Lung microvascular endothelial cell (primary cell): Measurements from ENCODE around the gene RPL36. TPM values are rescaled to one million over a fixed set of nuclear protein-coding genes. Genes with fewer than 3 reads are reported as not detected.
"Not testable (repeated sequence)": the region's sequence is repeated elsewhere in the genome, so short reads cannot be mapped to it uniquely, and the experiment has no call there.

Source experiments
- DNase-seq, 2 donors: peaks; one replicate each; pipeline versions ENCODE4 v3.0.0 to v3.0.0-alpha.2; 2010; ENCODE audit warnings: low read depth in 2 of 2
- total RNA-seq: library from RNA; depleted of rRNA; stranded (reverse); fragments of >200 nt; gene quantifications from 2 replicates; pipeline ENCODE4 v1.2.1, GENCODE V29; 2014

Gene RPL36
- total RNA-seq, 1 donor from 2014 or later, result 989 TPM

GRCh38 chr19:5690955-5691821 lies 1.1 kb downstream of the RPL36 start:
- peak; percentile 75 to 88 for DNase-seq

- no peak for DNase-seq
These were observed 2.0 kb downstream of the RPL36 start for GRCh38 chr19:5691822-5692722.

- no peak for DNase-seq
These were observed 2.7 kb downstream of the RPL36 start for GRCh38 chr19:5692723-5693194.

- DNase-seq, result no peak
These were observed 3.4 kb downstream of the RPL36 start for GRCh38 chr19:5693195-5694166.

DNA sequence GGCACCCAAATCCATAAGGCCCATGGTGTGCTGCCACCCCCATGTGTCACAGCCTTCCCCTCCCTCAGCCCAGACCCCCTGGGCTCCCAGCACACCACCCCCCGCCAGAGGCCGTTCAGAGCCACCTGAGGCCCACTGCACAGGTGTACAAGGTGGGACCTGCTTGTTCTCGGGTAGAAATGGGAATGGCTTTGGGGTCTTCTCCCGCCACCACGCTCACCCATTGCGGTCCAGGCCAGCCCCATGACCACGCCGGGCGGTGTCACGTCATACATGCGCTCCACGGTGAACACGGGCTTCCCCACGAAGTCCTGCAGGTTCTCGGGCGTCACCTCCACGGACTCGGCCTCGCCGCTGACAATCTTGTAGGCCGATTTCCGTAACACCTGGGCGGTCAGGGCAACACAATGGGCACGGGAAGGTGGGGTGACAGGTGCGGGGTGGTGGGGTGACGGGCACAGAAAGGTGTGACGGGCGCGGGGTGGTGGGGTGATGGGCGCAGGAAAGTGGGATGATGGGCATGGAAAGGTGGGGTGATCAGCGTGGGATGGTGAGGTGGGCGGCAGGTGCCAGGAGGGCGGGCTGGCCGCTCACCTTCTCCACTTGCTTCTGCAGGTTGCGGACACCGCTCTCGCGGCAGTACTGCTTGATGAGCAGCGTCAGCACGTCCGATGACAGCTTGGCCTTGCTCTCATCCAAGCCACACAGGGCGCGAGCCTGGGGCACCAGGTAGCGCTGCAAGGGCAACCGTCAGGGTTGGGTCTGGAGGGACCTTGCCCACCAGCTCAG lies 4.3 kb downstream of the RPL36 start:
- no peak for DNase-seq

- DNase-seq, result no peak
These were observed 5.0 kb downstream of the RPL36 start for GRCh38 chr19:5694956-5695648.

DNA sequence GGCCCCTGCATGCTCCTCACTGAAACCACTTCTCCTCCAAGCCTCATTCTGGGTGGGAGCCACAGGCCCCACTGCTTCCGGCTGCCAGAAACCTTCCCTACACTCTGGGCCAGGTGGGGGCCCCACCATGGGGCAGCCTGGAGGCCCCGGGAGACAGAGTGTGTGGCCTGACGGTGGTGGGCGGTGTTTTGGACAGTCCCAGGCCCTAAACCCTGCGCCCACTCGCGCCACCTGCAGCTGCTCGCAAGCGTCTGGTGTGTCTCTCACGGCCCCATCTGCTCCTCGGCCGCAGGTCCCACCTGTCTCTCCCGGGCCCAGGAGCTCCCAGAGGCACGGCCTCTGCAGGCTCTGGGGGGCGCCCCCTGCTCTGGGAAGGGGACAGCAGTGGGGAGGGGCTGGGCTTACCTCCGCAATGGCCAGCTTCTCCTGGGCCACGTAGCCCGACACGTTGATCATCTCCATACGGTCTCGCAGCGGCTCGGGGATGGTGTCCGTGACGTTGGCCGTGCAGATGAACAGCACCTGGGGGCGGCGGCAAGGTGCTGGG lies 5.6 kb downstream of the RPL36 start:
- DNase-seq, result no peak

DNA sequence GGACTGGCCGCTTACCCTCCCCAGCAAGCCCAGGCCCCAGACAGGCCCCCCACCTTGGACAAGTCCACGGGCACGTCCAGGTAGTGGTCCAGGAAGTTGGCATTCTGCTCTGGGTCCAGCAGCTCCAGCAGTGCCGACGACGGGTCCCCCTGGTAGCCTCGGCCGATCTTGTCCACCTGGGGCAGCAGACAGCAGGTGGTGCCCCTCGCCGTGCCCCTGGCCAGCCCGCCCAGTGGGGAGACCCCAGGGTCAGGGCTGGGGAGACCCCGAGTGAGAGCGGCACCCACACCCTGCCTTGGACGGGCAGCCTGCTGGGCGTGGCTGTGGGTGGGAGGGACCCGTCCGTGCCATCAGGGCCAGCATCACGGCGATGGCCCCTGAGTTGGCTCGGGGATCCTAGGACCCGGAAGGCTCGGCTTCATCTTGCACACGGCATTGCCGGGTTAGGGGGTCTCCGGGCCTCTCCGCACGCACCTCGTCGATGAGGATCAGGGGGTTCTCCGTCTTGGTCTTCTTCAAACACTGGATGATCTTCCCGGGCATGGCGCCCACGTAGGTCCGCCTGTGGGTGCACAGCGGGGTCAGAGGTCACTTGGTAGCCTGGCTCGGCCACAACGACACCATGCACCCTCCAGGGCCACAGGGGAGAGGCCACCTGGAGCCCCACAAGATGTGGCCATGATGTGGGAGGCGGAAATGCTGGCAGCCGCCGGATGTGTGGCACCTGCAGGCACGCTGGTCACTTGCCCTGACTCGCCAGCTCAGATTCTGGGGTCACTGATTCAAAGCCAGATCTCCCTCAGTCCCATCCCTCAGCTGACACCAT lies 6.3 kb downstream of the RPL36 start:
- no peak for DNase-seq

- no peak for DNase-seq
These were observed 7.2 kb downstream of the RPL36 start for GRCh38 chr19:5697022-5697889.

- no peak for DNase-seq
These were observed 8.0 kb downstream of the RPL36 start for GRCh38 chr19:5697890-5698634.

DNA sequence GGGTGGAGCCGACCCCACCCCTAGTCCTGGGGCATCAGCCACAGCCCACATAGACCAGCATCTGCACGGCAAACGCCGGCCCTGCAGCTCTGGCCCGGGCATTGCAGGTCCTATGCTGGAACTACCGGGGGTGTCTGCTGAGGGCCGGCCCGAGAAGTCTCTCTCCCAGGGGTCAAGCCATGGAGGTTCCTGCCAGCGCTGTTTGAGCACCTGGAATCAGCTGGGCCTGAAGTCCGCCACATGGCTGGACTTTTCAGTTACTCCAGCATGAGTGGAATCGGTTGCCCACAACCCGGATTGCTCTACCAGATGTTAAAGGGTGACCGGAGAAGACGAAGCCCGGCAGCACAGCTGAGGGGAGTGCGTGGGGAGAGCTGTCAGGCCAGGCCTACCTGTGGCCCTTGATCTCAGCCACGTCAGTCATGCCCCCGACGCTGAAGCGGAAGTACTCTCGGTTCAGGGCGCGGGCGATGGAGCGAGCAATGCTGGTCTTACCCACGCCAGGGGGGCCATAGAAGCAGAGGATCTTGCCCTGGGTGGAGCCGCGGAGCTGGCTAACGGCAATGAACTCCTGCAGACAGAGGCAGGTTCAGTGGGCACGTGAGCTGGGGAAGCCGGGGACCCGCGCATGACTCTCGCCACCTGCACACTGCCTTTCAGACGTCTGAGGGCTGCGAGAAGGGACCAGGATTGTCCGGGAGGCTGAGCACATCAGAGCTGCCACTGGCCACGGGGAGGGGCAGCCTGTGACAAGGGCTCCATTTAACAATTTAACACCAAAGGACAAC lies 8.7 kb downstream of the RPL36 start:
- no peak for DNase-seq

GRCh38 chr19:5700455-5701092 lies 10.5 kb downstream of the RPL36 start:
- no peak for DNase-seq

- not testable (repeated sequence) for DNase-seq
These were observed 11.9 kb downstream of the RPL36 start for GRCh38 chr19:5702053-5702410.

DNA sequence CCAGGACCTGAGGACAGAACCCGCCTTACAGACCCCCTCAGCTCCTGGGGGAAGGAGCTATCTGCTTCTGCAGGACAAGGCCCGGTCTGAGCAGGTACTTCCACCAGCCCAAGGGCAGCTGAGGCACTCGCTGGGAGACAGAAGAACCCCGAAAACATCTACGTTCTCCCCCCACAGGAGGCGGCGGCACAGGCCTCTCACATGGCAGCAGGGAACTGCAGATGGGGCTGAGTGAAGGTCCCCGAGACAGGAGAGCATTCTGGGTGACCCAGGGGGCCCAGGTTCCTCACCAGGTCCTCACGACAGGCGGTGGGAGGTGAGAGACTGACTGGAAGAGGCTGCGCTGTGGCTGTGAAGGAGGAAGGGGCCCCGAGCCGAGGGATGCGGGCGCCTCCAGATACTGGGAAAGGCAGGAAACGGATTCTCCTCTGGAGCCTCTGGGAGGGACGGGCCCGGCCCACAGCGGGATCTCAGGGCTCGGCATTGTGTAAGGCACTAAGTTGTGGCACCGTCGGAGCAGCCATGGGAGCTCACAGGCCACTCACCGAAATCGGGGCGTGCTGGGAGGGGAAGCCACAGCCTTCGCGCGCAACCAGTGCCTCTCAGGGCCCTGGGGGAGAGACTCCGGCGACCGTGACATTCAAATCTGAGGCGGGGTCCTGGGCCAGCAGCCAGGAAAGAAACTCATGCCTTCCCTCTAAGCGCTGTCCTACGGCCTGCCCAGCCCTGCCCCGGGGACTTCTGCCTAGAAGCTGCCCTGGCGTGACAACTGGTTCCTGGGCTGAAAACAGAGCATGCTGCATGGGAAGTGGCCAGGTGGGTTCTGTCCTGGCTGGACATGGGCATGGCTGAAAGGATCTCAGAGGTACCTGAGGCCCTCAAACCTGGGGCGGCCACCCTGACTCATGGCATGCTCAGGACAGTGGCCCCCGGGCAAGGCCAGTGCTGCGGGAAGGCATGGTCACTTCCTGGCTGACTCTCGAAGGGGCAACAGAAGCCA lies 14.0 kb downstream of the RPL36 start:
- no peak for DNase-seq
